Measurements from ENCODE around the gene APOBEC3A. TPM values are rescaled to one million over a fixed set of nuclear protein-coding genes. Genes with fewer than 3 reads are reported as not detected.

Gene APOBEC3A
- total RNA-seq, 4 donors from 2014 or later: 3.3 TPM; not detected in 3

GRCh38 chr22:38921806-38922205 lies 35.6 kb upstream of the APOBEC3A start:
- no peak overlapping the region for H3K27ac ChIP-seq
- H3K4me3 ChIP-seq: no peak overlapping the region
- no peaks in the 10 kb centered on the region for H3K27me3 ChIP-seq
- WGBS, 2 donors: 78 to 84% methylated on average over 4 of the region's 4 CpGs
- H3K4me1 ChIP-seq: peaks cover 0 to 32% (median 21%) of the 10 kb centered on the region in 4 donors
- H3K9me3 ChIP-seq: no peaks in the 10 kb centered on the region
- TF ChIP-seq, protein P1, sequence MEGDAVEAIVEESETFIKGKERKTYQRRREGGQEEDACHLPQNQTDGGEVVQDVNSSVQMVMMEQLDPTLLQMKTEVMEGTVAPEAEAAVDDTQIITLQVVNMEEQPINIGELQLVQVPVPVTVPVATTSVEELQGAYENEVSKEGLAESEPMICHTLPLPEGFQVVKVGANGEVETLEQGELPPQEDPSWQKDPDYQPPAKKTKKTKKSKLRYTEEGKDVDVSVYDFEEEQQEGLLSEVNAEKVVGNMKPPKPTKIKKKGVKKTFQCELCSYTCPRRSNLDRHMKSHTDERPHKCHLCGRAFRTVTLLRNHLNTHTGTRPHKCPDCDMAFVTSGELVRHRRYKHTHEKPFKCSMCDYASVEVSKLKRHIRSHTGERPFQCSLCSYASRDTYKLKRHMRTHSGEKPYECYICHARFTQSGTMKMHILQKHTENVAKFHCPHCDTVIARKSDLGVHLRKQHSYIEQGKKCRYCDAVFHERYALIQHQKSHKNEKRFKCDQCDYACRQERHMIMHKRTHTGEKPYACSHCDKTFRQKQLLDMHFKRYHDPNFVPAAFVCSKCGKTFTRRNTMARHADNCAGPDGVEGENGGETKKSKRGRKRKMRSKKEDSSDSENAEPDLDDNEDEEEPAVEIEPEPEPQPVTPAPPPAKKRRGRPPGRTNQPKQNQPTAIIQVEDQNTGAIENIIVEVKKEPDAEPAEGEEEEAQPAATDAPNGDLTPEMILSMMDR (IDR thresholded peaks at IDR 0.05): no peak
- no peak for TF ChIP-seq EP300 (IDR thresholded peaks at IDR 0.05)
- TF ChIP-seq POLR2A (IDR thresholded peaks at IDR 0.05): no peak
- DNase-seq (ENCODE audit: low spot score in 2 of 2): no peak
- H3K36me3 ChIP-seq: no peaks in the 10 kb centered on the region

- Histone ChIP-seq H3K27me3 (no peaks in the 10 kb centered on the region), H3K9me3 (no peaks in the 10 kb centered on the region), H3K27ac (peak overlapping the region; percentile 10 to 88 (median 81)), H3K36me3 (no peaks in the 10 kb centered on the region), H3K4me1 (peaks cover 0 to 46% (median 26%) of the 10 kb centered on the region in 4 donors), H3K4me3 (peak overlapping the region in 2 of 4 donors; percentile 19 to 29)
- DNase-seq (ENCODE audit: low spot score in 2 of 2): peak; percentile 65 to 67
- WGBS, 2 donors: 12 to 20% methylated on average over 10 of the region's 10 CpGs
- no peak for TF ChIP-seq EP300 (IDR thresholded peaks at IDR 0.05)
- TF ChIP-seq POLR2A (IDR thresholded peaks at IDR 0.05): peak in 1 of 2 donors; percentile 35
- TF ChIP-seq, protein P1 (IDR thresholded peaks at IDR 0.05): peak in 4 of 5 experiments; percentile 13 to 49 (median 20)
These were observed 33.7 kb upstream of the APOBEC3A start for GRCh38 chr22:38923463-38924346.

DNA sequence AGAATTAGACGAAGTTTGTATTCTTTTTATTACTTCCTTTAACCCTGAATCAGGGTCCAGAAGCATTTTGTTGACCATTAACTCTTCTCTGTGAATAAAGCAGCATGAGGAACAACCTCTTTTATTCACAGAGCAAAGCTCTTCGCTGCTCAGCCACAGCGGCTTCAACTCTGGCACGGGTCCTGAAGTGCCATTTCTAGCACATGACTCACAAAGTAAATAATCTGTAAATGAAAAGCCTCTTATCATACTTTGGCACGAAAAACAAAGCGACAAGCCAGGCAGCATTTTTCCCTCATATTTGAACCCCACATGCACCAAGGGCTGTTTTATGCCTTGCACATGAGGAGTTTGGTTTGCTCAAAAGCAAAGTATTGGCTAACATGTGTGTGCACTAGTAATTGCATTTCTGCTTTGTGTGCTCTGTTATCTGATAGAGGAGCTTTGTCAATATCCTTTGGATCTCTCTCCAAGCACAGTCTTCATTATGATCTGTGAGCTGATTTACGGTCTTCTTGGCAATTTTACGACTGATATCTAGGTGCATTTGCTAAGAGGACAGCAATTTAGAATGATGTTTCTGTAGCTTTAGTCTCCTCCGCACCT lies 33.0 kb upstream of the APOBEC3A start:
- Histone ChIP-seq H3K36me3 (no peaks in the 10 kb centered on the region), H3K4me1 (peaks cover 0 to 46% (median 26%) of the 10 kb centered on the region in 4 donors), H3K27me3 (no peaks in the 10 kb centered on the region), H3K4me3 (peak overlapping the region in 2 of 4 donors; percentile 19 to 29), H3K27ac (peak overlapping the region; percentile 10 to 88 (median 81)), H3K9me3 (no peaks in the 10 kb centered on the region)
- DNase-seq (ENCODE audit: low spot score in 2 of 2): peak; percentile 67 to 68
- TF ChIP-seq POLR2A (IDR thresholded peaks at IDR 0.05) (no peak), EP300 (IDR thresholded peaks at IDR 0.05) (peak; percentile 24 to 78)
- WGBS, 2 donors: 10 to 11% methylated on average over 9 of the region's 9 CpGs

DNA sequence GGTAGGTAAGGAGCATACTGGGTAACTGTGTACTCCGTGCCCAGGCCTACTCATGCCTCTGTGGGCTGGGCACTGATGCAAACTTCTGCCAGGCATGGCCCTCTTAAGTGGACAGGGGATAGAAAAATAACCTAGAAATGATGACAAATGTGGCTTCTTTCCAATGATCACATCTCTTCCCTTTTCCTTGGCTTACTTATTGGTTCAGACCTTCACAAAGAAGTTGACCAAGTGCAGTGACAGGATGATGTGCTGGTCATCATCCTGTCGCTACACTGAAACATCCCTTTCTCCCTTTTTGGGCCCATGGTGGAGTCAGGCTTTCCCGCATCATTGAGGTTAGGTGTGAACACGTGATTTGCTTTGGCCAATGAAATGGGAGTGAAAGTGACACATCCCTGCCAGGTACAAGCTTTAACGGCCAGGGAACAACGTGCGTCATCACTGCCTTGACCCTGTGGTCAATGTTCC lies 31.8 kb upstream of the APOBEC3A start:
- WGBS, 2 donors: 74 to 83% methylated on average over 7 of the region's 7 CpGs
- H3K36me3 ChIP-seq: no peaks in the 10 kb centered on the region
- DNase-seq (ENCODE audit: low spot score in 2 of 2): no peak
- no peak overlapping the region for H3K27ac ChIP-seq
- H3K9me3 ChIP-seq: no peaks in the 10 kb centered on the region
- H3K4me3 ChIP-seq: no peak overlapping the region
- TF ChIP-seq, protein P1 (IDR thresholded peaks at IDR 0.05): no peak
- TF ChIP-seq POLR2A (IDR thresholded peaks at IDR 0.05): no peak
- no peak for TF ChIP-seq EP300 (IDR thresholded peaks at IDR 0.05)
- H3K27me3 ChIP-seq: no peaks in the 10 kb centered on the region
- peaks cover 0 to 46% (median 26%) of the 10 kb centered on the region in 4 donors for H3K4me1 ChIP-seq

- Histone ChIP-seq H3K27ac (peak overlapping the region in 3 of 4 donors; percentile 32 to 66 (median 63)), H3K27me3 (no peaks in the 10 kb centered on the region), H3K4me1 (peaks cover 0 to 46% (median 26%) of the 10 kb centered on the region in 4 donors), H3K36me3 (no peaks in the 10 kb centered on the region), H3K9me3 (no peaks in the 10 kb centered on the region), H3K4me3 (peak overlapping the region; percentile 17 to 39 (median 31))
- DNase-seq (ENCODE audit: low spot score in 2 of 2): peak; percentile 40 to 49
- TF ChIP-seq POLR2A (IDR thresholded peaks at IDR 0.05): no peak
- TF ChIP-seq, protein P1 (IDR thresholded peaks at IDR 0.05): peak; percentile 46 to 72 (median 66)
- WGBS, 2 donors: 9 to 10% methylated on average over 28 to 34 of the region's 39 CpGs
These were observed 30.2 kb upstream of the APOBEC3A start for GRCh38 chr22:38927033-38927781.
